A549 (cell line): ENCODE measurements around the gene OSGIN1. TPM values are rescaled to one million over a fixed set of nuclear protein-coding genes. Genes with fewer than 3 reads are reported as not detected.

Source experiments
- ATAC-seq, 2 experiments: fragments of 200-7000 bp in 1 of 2; fragments of >200 bp in 1 of 2; cut with Nextera tagmentation in 1 of 2; cut with Tn5 transposase in 1 of 2; 3 replicates each; pipeline versions ENCODE4 v1.8.0 to v1.9.1; 2018 to 2020; ENCODE audit warnings: mild to moderate bottlenecking in 1 of 2, moderate library complexity in 1 of 2
- CTCF ChIA-PET: fragments of 300-600 bp; sonication (Branson Sonifier 250); formaldehyde crosslinking; extraction: SDS; loops from one replicate; lab custom pipeline; 2021; ENCODE audit warnings: antibody characterized with exemption, inconsistent platforms; lab: Yijun Ruan, JAX
- POLR2A ChIA-PET: fragments of 350-600 bp; formaldehyde crosslinking; extraction: SDS; loops from one replicate; lab custom pipeline; 2021; ENCODE audit warnings: antibody characterized with exemption, inconsistent platforms; lab: Yijun Ruan, JAX
- DNase-seq, 2 experiments: peaks; one replicate each; pipeline versions ENCODE4 v3.0.0 to v3.0.0-alpha.2; 2011 to 2016; ENCODE audit warnings: low read depth in 1 of 2, low spot score in 1 of 2
- FAIRE-seq: peaks from 2 replicates; lab custom pipeline; 2011; peaks lifted over from hg19 to GRCh38; lab: Jason Lieb, UNC
- H3K27ac ChIP-seq, 2 experiments: fragments of >200 bp; sonication (Bioruptor Twin); formaldehyde crosslinking; 3 replicates each; pipeline ENCODE4 v1.5.1; 2016 to 2017
- H3K4me1 ChIP-seq: fragments of >200 bp; sonication (Bioruptor Twin); formaldehyde crosslinking; 3 replicates; pipeline ENCODE4 v1.6.1; 2016
- H3K4me2 ChIP-seq: fragments of >200 bp; sonication (Bioruptor Twin); formaldehyde crosslinking; 3 replicates; pipeline ENCODE4 v1.6.1; 2016
- H3K4me3 ChIP-seq: fragments of >200 bp; sonication (Bioruptor Twin); formaldehyde crosslinking; 3 replicates; pipeline ENCODE4 v1.5.1; 2016
- H3K9me3 ChIP-seq: fragments of >200 bp; sonication (Bioruptor Twin); formaldehyde crosslinking; 3 replicates; pipeline ENCODE4 v1.6.1; 2016
- CBX8 ChIP-seq: fragments of 200-600 bp; sonication (generic); IDR thresholded peaks from 2 replicates; pipeline ENCODE4 v1.6.1; 2016
- CHD2 ChIP-seq: fragments of 150-350 bp; IDR thresholded peaks from 2 replicates; pipeline ENCODE4 v1.6.1; 2014; ENCODE audit warnings: low read length; ENCODE audit not compliant: partially characterized antibody
- CHD4 ChIP-seq: fragments of 200-600 bp; sonication (generic); IDR thresholded peaks from 2 replicates; pipeline ENCODE4 v1.6.1; 2016; ENCODE audit warnings: antibody characterized with exemption, mild to moderate bottlenecking, borderline replicate concordance
- EHMT2 ChIP-seq: fragments of 200-600 bp; sonication (generic); IDR thresholded peaks from 2 replicates; pipeline ENCODE4 v1.6.1; 2016; ENCODE audit warnings: antibody characterized with exemption, low read depth, mild to moderate bottlenecking, moderate library complexity
- ESRRA ChIP-seq: fragments of 150-350 bp; IDR thresholded peaks from 2 replicates; pipeline ENCODE4 v1.6.1; 2014; ENCODE audit warnings: mild to moderate bottlenecking, low read length, borderline replicate concordance
- FOSB ChIP-seq: fragments of 250-450 bp; sonication (Bioruptor Pico); IDR thresholded peaks from 2 replicates; pipeline ENCODE4 v1.5.0; 2020; ENCODE audit warnings: mild to moderate bottlenecking, moderate library complexity
- FOXS1 ChIP-seq: fragments of 250-450 bp; sonication (Bioruptor Pico); IDR thresholded peaks from 2 replicates; pipeline ENCODE4 v1.5.0; 2020; ENCODE audit warnings: mild to moderate bottlenecking, moderate library complexity
- HDAC2 ChIP-seq: fragments of 200-600 bp; sonication (generic); IDR thresholded peaks from 2 replicates; pipeline ENCODE4 v1.6.1; 2016
- HOXB13 ChIP-seq: fragments of 250-450 bp; sonication (Bioruptor Pico); IDR thresholded peaks from 2 replicates; pipeline ENCODE4 v1.5.0; 2020; ENCODE audit warnings: low read depth, mild to moderate bottlenecking, moderate library complexity
- JUNB ChIP-seq: fragments of >200 bp; sonication (Bioruptor Twin); formaldehyde crosslinking; IDR thresholded peaks from 2 replicates; pipeline ENCODE4 v1.6.1; 2016
- KDM1A ChIP-seq: fragments of 200-600 bp; sonication (generic); IDR thresholded peaks from 2 replicates; pipeline ENCODE4 v1.6.1; 2016; ENCODE audit warnings: low read depth, mild to moderate bottlenecking
- KDM5A ChIP-seq: fragments of 200-600 bp; sonication (generic); IDR thresholded peaks from 2 replicates; pipeline ENCODE4 v1.6.1; 2016; ENCODE audit warnings: antibody characterized with exemption, mild to moderate bottlenecking
- MAFK ChIP-seq: fragments of 450-650 bp; IDR thresholded peaks from 2 replicates; pipeline ENCODE4 v1.6.1; 2014; ENCODE audit not compliant: partially characterized antibody
- MYC ChIP-seq: IDR thresholded peaks from 2 replicates; pipeline ENCODE4 v1.6.1; 2012; ENCODE audit warnings: mild to moderate bottlenecking, inconsistent platforms, low read length, improper control_type of control experiment, borderline replicate concordance
- NPAS2 ChIP-seq: fragments of 250-450 bp; sonication (Bioruptor Pico); IDR thresholded peaks from 2 replicates; pipeline ENCODE4 v1.8.0; 2022; ENCODE audit warnings: mild to moderate bottlenecking, moderate library complexity, borderline replicate concordance
- POLR2A ChIP-seq: IDR thresholded peaks from 2 replicates; pipeline ENCODE4 v1.6.1; 2012; ENCODE audit warnings: mild to moderate bottlenecking, low read length
- RCOR1 ChIP-seq: fragments of 150-350 bp; IDR thresholded peaks from 2 replicates; pipeline ENCODE4 v1.6.1; 2014; ENCODE audit warnings: antibody characterized with exemption, low read length, low read depth
- SMC3 ChIP-seq: fragments of >200 bp; sonication (Bioruptor Twin); formaldehyde crosslinking; IDR thresholded peaks from 3 replicates; pipeline ENCODE4 v1.6.1; 2018; ENCODE audit warnings: inconsistent platforms
- SREBF2 ChIP-seq: fragments of 450-650 bp; IDR thresholded peaks from 2 replicates; pipeline ENCODE4 v1.6.1; 2014; ENCODE audit warnings: mild to moderate bottlenecking, moderate library complexity
- ZFP36 ChIP-seq: fragments of 450-650 bp; IDR thresholded peaks from 2 replicates; pipeline ENCODE4 v1.6.1; 2014; ENCODE audit warnings: borderline replicate concordance; ENCODE audit not compliant: partially characterized antibody
- WGBS: methylation state at CpG from one replicate; pipeline ENCODE4 v1.1.6; 2017; ENCODE audit errors: missing lambda C conversion rate; 5-methylcytosine and 5-hydroxymethylcytosine counted together
- polyA plus RNA-seq, 4 experiments: library from polyadenylated mRNA; depleted of rRNA in 3 of 4; stranded (reverse); fragments of >200 nt; fragmentation: RNase III in 1 of 4; extraction: RNeasy Plus Mini Kit Qiagen cat#74134 plus additional on column Dnase treatment in 1 of 4; gene quantifications; 2 replicates in 3 of 4; 3 replicates in 1 of 4; pipeline ENCODE4 v1.2.3, GENCODE V29; 2011 to 2017
- TF ChIP-seq, protein P1 (sequence below): fragments of 200-600 bp; sonication (generic); IDR thresholded peaks from 2 replicates; pipeline ENCODE4 v1.6.1; 2016; ENCODE audit warnings: antibody characterized with exemption, mild to moderate bottlenecking, moderate library complexity
- TF ChIP-seq, protein P2 (sequence below): fragments of 250-450 bp; sonication (Bioruptor Pico); IDR thresholded peaks from 2 replicates; pipeline ENCODE4 v1.5.0; 2021; ENCODE audit warnings: mild to moderate bottlenecking, moderate library complexity, borderline replicate concordance
- TF ChIP-seq, protein P3 (sequence below): IDR thresholded peaks from 2 replicates; pipeline ENCODE4 v1.6.1; 2012
- TF ChIP-seq, protein P4 (sequence below): fragments of 150-350 bp; IDR thresholded peaks from 2 replicates; pipeline ENCODE4 v1.6.1; 2014; ENCODE audit warnings: low read depth, mild to moderate bottlenecking, low read length

The OSGIN1 gene
- polyA plus RNA-seq, 2 of the 4 experiments (the other 2 are of a cell fraction): 25.9 to 37.6 TPM

DNA sequence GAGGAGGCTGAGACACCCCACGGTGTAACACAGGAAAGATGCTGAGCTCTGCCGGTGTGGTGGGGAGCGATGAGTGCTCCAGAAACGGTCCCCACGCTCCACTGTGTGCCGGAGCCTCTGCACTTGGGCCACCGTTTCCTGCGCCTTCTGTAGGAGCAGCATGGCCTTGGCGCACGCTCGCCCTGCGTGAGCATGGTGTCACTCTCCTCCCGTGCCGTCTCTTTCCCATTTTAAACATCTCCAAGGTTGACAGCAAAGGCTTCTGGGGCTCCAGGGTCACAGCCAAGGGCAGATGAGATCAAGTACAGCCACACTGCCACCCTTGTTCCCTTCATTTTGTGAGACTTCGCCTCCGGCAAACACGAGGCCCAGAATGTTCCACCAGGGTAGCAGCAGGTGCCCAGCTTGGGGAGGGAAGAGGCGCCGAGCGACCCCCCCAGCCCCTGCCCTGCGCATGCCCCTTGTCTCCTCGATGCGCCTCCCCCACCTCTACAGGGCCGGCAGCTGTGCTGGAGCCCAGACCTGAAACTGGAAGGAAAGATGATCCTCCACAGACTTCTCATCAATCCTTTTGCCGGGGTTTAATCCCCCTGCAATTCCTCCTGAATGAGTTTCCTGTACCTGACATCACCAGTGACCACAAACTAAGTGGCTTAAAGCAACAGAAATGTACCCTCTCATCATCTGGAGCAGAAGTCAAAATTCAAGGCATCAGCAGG lies 19.9 kb upstream of the OSGIN1 start:
- H3K4me1 ChIP-seq: no peaks in the 10 kb centered on the region
- ATAC-seq: no peak
- no peak overlapping the region for H3K4me2 ChIP-seq
- ChIA-PET POLR2A (no interaction called here), CTCF (interaction anchor here (1.0 to 17.0 kb wide), 2 partner anchors 25 to 131 kb away, joined by 3 to 175 read pairs; no protein-coding TSS in a partner anchor)
- H3K4me3 ChIP-seq: no peak overlapping the region
- 91% methylated on average over 22 of the region's 25 CpGs for WGBS
- TF ChIP-seq FOXS1 (CRISPR knock-in tag): no peak
- no peak for TF ChIP-seq MYC
- TF ChIP-seq RCOR1: no peak
- no peak for TF ChIP-seq SMC3
- no peak for TF ChIP-seq ESRRA
- TF ChIP-seq KDM1A: no peak
- TF ChIP-seq, protein P1, sequence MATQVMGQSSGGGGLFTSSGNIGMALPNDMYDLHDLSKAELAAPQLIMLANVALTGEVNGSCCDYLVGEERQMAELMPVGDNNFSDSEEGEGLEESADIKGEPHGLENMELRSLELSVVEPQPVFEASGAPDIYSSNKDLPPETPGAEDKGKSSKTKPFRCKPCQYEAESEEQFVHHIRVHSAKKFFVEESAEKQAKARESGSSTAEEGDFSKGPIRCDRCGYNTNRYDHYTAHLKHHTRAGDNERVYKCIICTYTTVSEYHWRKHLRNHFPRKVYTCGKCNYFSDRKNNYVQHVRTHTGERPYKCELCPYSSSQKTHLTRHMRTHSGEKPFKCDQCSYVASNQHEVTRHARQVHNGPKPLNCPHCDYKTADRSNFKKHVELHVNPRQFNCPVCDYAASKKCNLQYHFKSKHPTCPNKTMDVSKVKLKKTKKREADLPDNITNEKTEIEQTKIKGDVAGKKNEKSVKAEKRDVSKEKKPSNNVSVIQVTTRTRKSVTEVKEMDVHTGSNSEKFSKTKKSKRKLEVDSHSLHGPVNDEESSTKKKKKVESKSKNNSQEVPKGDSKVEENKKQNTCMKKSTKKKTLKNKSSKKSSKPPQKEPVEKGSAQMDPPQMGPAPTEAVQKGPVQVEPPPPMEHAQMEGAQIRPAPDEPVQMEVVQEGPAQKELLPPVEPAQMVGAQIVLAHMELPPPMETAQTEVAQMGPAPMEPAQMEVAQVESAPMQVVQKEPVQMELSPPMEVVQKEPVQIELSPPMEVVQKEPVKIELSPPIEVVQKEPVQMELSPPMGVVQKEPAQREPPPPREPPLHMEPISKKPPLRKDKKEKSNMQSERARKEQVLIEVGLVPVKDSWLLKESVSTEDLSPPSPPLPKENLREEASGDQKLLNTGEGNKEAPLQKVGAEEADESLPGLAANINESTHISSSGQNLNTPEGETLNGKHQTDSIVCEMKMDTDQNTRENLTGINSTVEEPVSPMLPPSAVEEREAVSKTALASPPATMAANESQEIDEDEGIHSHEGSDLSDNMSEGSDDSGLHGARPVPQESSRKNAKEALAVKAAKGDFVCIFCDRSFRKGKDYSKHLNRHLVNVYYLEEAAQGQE: no peak
- TF ChIP-seq CBX8: no peak
- no peak for TF ChIP-seq KDM5A
- no peak for TF ChIP-seq NPAS2 (CRISPR knock-in tag)
- TF ChIP-seq HOXB13 (CRISPR knock-in tag): no peak
- TF ChIP-seq ZFP36: no peak
- TF ChIP-seq SREBF2: no peak
- no peak for FAIRE-seq
- no peaks in the 10 kb centered on the region for H3K9me3 ChIP-seq
- no peak for DNase-seq
- H3K27ac ChIP-seq: no peak overlapping the region

DNA sequence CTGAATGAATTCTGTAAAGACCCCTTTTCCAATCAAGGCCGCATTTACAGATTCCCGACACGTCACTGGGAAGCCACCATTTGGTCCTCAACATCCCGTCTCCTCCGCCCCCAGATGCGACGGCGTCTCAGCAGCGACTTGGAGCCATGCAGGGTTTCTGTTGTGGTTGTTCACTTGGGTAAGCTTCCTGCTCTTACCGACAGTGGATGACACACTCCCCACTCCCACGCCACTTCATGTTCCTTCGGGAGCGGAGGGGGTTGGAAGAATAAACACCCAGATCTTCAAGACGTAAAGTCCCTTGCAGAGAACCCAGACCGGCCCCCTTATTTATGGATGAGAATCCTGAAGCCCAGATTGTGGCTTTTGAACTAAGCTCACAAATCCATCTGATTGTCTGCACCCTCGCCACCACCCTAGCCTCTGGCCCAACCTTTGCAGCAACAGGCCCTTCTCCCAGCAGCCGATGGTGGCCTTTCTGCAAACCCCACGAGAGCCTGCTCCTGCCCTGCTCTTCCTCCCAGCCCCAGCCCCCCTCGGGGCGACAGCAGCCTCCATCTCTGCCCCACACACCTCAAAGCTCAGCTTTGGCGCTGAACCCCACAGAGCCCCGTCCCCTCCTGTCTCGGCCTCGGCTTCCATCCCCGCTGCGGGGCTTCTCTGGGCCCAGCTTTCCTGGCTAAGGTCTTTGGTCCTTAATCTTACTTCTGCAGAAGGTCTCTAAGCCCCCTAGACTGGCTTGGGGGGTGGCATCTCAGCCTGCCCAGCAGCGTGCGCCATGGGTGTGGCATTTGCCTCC lies 19.0 kb upstream of the OSGIN1 start:
- Histone ChIP-seq H3K9me3 (no peaks in the 10 kb centered on the region), H3K4me2 (no peak overlapping the region), H3K4me1 (no peaks in the 10 kb centered on the region), H3K27ac (no peak overlapping the region), H3K4me3 (no peak overlapping the region)
- WGBS: 82% methylated on average over 28 of the region's 28 CpGs
- ChIA-PET POLR2A (no interaction called here), CTCF (interaction anchor here (1.0 to 17.0 kb wide), 3 partner anchors 7 to 130 kb away, joined by 3 to 175 read pairs (median 54); no protein-coding TSS in a partner anchor)
- ATAC-seq: no peak
- DNase-seq: no peak
- TF ChIP-seq ESRRA (no peak), HDAC2 (no peak), MAFK (no peak), JUNB (no peak), FOSB (no peak), EHMT2 (no peak), CHD4 (no peak), KDM1A (no peak), NPAS2 (CRISPR knock-in tag) (no peak), ZFP36 (no peak), FOXS1 (CRISPR knock-in tag) (no peak), POLR2A (no peak), CHD2 (no peak)
- TF ChIP-seq, protein P2, sequence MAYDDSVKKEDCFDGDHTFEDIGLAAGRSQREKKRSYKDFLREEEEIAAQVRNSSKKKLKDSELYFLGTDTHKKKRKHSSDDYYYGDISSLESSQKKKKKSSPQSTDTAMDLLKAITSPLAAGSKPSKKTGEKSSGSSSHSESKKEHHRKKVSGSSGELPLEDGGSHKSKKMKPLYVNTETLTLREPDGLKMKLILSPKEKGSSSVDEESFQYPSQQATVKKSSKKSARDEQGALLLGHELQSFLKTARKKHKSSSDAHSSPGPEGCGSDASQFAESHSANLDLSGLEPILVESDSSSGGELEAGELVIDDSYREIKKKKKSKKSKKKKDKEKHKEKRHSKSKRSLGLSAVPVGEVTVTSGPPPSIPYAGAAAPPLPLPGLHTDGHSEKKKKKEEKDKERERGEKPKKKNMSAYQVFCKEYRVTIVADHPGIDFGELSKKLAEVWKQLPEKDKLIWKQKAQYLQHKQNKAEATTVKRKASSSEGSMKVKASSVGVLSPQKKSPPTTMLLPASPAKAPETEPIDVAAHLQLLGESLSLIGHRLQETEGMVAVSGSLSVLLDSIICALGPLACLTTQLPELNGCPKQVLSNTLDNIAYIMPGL (CRISPR knock-in tag): no peak
- TF ChIP-seq, protein P3, sequence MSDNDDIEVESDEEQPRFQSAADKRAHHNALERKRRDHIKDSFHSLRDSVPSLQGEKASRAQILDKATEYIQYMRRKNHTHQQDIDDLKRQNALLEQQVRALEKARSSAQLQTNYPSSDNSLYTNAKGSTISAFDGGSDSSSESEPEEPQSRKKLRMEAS: no peak
- TF ChIP-seq, protein P4, sequence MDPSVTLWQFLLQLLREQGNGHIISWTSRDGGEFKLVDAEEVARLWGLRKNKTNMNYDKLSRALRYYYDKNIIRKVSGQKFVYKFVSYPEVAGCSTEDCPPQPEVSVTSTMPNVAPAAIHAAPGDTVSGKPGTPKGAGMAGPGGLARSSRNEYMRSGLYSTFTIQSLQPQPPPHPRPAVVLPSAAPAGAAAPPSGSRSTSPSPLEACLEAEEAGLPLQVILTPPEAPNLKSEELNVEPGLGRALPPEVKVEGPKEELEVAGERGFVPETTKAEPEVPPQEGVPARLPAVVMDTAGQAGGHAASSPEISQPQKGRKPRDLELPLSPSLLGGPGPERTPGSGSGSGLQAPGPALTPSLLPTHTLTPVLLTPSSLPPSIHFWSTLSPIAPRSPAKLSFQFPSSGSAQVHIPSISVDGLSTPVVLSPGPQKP: no peak
- no peak for FAIRE-seq
